Prostate gland (tissue), 2 donors: ENCODE results near the gene PSMB3.

Experiments used
- POLR2A ChIP-seq: fragments of 450-650 bp; IDR thresholded peaks from one replicate; pipeline ENCODE4 v1.6.1; 2016; ENCODE audit warnings: antibody characterized with exemption, mild to moderate bottlenecking
- TF ChIP-seq, protein P1 (sequence below), 4 experiments: fragments of 200-600 bp in 2 of 4; fragments of 450-650 bp in 2 of 4; sonication (generic) in 2 of 4; IDR thresholded peaks; 1 replicate in 3 of 4; 2 replicates in 1 of 4; pipeline ENCODE4 v1.5.1; 2016 to 2019; ENCODE audit warnings: antibody characterized with exemption in 4 of 4, mild to moderate bottlenecking in 2 of 4, moderate library complexity in 2 of 4

DNA sequence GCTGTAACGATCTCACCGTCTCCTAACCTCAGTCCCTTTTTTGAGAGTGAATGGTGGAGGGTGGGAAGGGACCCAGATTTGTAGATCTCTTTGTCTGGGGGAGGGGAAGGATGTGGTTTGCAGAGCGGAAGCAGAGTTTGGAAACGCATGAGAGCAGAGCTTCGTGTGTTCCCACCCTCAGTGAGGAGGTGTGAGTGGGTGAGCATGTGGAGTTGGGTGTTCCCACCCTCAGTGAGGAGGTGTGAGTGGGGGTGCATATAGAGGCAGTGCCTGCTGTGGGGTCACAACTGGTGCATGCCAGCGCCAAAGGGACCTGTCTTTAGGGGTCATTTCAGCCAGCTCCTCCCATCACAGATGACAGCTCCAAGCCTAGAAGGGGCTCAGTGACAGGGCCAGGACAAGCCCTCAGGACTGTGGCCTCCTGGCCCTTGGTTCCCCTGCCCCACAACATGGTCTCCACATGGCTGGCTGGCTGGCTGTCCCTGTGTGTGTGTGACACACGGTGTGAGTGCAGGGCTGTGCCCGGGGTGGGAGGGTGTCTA, 24.2 kb upstream of the PSMB3 start:
- TF ChIP-seq, protein P1, sequence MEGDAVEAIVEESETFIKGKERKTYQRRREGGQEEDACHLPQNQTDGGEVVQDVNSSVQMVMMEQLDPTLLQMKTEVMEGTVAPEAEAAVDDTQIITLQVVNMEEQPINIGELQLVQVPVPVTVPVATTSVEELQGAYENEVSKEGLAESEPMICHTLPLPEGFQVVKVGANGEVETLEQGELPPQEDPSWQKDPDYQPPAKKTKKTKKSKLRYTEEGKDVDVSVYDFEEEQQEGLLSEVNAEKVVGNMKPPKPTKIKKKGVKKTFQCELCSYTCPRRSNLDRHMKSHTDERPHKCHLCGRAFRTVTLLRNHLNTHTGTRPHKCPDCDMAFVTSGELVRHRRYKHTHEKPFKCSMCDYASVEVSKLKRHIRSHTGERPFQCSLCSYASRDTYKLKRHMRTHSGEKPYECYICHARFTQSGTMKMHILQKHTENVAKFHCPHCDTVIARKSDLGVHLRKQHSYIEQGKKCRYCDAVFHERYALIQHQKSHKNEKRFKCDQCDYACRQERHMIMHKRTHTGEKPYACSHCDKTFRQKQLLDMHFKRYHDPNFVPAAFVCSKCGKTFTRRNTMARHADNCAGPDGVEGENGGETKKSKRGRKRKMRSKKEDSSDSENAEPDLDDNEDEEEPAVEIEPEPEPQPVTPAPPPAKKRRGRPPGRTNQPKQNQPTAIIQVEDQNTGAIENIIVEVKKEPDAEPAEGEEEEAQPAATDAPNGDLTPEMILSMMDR (IDR thresholded peaks at IDR 0.05), result no peak
- no peak for TF ChIP-seq POLR2A
